HL-60 (cell line): ENCODE results near the gene XIRP2.

Experiments used
- GABPA ChIP-seq: IDR thresholded peaks from 2 replicates; pipeline ENCODE4 v1.6.1; 2012; ENCODE audit warnings: low read depth
- POLR2AphosphoS5 ChIP-seq: IDR thresholded peaks from 2 replicates; pipeline ENCODE4 v1.6.1; 2012; ENCODE audit warnings: low read depth
- SPI1 ChIP-seq: IDR thresholded peaks from 2 replicates; pipeline ENCODE4 v1.6.1; 2012; ENCODE audit warnings: low read depth, mild to moderate bottlenecking, borderline replicate concordance
- TF ChIP-seq, protein P1 (sequence below): IDR thresholded peaks from one replicate; pipeline ENCODE4 v1.5.1; 2011; ENCODE audit warnings: low read length, control low read depth, inconsistent platforms; ENCODE audit not compliant: insufficient read depth
- TF ChIP-seq, protein P2 (sequence below): IDR thresholded peaks from 2 replicates; pipeline ENCODE4 v1.6.1; 2012; ENCODE audit warnings: low read depth; ENCODE audit not compliant: insufficient replicate concordance

DNA sequence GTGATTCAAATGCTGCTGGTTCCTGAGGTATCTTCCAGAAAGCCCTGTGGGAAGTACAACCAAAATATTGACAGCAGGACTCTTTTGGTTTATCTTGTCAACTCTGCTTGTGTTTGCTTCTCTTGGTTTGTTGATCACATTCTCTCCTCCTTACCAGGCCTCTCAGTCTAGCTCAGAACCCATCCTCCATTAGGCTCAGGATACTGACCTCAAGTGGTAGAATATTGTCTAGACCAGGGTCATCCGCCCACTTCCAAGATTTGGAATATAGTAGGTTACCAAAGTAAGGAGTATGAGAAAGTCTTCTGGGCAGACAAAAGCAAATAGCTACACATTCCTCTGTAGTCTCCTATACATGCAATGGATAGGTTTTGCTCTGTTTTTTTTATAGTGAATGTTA lies 56.6 kb downstream of the XIRP2 start:
- TF ChIP-seq, protein P1, sequence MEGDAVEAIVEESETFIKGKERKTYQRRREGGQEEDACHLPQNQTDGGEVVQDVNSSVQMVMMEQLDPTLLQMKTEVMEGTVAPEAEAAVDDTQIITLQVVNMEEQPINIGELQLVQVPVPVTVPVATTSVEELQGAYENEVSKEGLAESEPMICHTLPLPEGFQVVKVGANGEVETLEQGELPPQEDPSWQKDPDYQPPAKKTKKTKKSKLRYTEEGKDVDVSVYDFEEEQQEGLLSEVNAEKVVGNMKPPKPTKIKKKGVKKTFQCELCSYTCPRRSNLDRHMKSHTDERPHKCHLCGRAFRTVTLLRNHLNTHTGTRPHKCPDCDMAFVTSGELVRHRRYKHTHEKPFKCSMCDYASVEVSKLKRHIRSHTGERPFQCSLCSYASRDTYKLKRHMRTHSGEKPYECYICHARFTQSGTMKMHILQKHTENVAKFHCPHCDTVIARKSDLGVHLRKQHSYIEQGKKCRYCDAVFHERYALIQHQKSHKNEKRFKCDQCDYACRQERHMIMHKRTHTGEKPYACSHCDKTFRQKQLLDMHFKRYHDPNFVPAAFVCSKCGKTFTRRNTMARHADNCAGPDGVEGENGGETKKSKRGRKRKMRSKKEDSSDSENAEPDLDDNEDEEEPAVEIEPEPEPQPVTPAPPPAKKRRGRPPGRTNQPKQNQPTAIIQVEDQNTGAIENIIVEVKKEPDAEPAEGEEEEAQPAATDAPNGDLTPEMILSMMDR: no peak
- TF ChIP-seq, protein P2, sequence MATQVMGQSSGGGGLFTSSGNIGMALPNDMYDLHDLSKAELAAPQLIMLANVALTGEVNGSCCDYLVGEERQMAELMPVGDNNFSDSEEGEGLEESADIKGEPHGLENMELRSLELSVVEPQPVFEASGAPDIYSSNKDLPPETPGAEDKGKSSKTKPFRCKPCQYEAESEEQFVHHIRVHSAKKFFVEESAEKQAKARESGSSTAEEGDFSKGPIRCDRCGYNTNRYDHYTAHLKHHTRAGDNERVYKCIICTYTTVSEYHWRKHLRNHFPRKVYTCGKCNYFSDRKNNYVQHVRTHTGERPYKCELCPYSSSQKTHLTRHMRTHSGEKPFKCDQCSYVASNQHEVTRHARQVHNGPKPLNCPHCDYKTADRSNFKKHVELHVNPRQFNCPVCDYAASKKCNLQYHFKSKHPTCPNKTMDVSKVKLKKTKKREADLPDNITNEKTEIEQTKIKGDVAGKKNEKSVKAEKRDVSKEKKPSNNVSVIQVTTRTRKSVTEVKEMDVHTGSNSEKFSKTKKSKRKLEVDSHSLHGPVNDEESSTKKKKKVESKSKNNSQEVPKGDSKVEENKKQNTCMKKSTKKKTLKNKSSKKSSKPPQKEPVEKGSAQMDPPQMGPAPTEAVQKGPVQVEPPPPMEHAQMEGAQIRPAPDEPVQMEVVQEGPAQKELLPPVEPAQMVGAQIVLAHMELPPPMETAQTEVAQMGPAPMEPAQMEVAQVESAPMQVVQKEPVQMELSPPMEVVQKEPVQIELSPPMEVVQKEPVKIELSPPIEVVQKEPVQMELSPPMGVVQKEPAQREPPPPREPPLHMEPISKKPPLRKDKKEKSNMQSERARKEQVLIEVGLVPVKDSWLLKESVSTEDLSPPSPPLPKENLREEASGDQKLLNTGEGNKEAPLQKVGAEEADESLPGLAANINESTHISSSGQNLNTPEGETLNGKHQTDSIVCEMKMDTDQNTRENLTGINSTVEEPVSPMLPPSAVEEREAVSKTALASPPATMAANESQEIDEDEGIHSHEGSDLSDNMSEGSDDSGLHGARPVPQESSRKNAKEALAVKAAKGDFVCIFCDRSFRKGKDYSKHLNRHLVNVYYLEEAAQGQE: no peak
- TF ChIP-seq POLR2AphosphoS5 (no peak), SPI1 (no peak), GABPA (no peak)
